H1 (cell line): Measurements from ENCODE around the gene PDE4B.

Experiments used
- CEBPB ChIP-seq: IDR thresholded peaks from 2 replicates; pipeline ENCODE4 v1.6.1; 2012; ENCODE audit warnings: low read depth, low read length
- CREB1 ChIP-seq: IDR thresholded peaks from 2 replicates; pipeline ENCODE4 v1.6.1; 2012; ENCODE audit warnings: inconsistent platforms
- EZH2 ChIP-seq: fragments of 200-600 bp; sonication (generic); IDR thresholded peaks from 2 replicates; pipeline ENCODE4 v1.7.1; 2012; ENCODE audit warnings: low read depth, mild to moderate bottlenecking, moderate library complexity, low read length, inconsistent platforms; ENCODE audit not compliant: severe bottlenecking
- GTF2F1 ChIP-seq: IDR thresholded peaks from 2 replicates; pipeline ENCODE4 v1.6.1; 2012; ENCODE audit warnings: low read depth, low read length, improper control_type of control experiment, borderline replicate concordance
- JUN ChIP-seq: IDR thresholded peaks from 2 replicates; pipeline ENCODE4 v1.6.1; 2011; ENCODE audit warnings: low read depth, mild to moderate bottlenecking, improper control_type of control experiment, low read length
- POLR2A ChIP-seq, 2 experiments: IDR thresholded peaks; 1 replicate in 1 of 2; 2 replicates in 1 of 2; pipeline ENCODE4 v1.6.1; 2011; ENCODE audit warnings: low read depth in 2 of 2, low read length in 2 of 2, mild to moderate bottlenecking in 2 of 2; ENCODE audit errors: control extremely low read depth in 1 of 2
- POLR2AphosphoS5 ChIP-seq: IDR thresholded peaks from 2 replicates; pipeline ENCODE4 v1.6.1; 2011; ENCODE audit warnings: low read depth, low read length
- RFX5 ChIP-seq: IDR thresholded peaks from 2 replicates; pipeline ENCODE4 v1.6.1; 2011; ENCODE audit warnings: low read depth, low read length, improper control_type of control experiment, borderline replicate concordance
- SIRT6 ChIP-seq: IDR thresholded peaks from one replicate; pipeline ENCODE4 v1.7.1; 2012; ENCODE audit warnings: low read length, inconsistent platforms
- TAF1 ChIP-seq: IDR thresholded peaks from 2 replicates; pipeline ENCODE4 v1.6.1; 2011; ENCODE audit warnings: mild to moderate bottlenecking, low read depth, low read length
- TEAD4 ChIP-seq: IDR thresholded peaks from 2 replicates; pipeline ENCODE4 v1.6.1; 2012; ENCODE audit warnings: low read depth, low read length, inconsistent platforms, mixed read lengths
- YY1 ChIP-seq: IDR thresholded peaks from 2 replicates; pipeline ENCODE4 v1.6.1; 2011; ENCODE audit warnings: low read depth, mild to moderate bottlenecking, low read length
- ZNF274 ChIP-seq: IDR thresholded peaks from 2 replicates; pipeline ENCODE4 v1.7.0; 2012; ENCODE audit warnings: low read length, borderline replicate concordance; ENCODE audit errors: extremely low read depth
- TF ChIP-seq, protein P1 (sequence below), 3 experiments: IDR thresholded peaks; 1 replicate in 2 of 3; 2 replicates in 1 of 3; pipeline versions ENCODE4 v1.5.1 to v1.6.1; 2011; ENCODE audit warnings: low read length in 3 of 3, mild to moderate bottlenecking in 3 of 3, inconsistent platforms in 2 of 3, low read depth in 1 of 3, moderate library complexity in 1 of 3; ENCODE audit not compliant: insufficient read depth in 1 of 3; ENCODE audit errors: control extremely low read depth in 1 of 3

DNA sequence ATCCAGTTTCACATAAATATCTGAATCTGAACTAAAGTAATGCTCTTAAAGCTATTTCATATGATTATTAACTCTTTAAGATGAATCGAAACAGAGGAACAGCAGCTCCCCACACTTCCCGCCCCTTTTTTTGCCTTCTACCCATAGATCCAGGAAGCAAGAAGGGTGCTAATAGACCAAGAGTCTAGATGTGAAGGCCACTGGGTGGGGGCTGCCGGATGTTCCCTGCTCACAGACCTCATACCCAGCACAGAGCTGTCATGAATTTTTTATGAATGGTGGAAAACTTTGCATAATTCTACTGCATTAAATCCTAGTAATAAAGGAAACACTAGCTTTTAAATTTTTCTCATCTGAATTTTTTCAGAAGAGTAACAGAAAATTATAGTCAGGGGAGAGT lies 457.4 kb downstream of the PDE4B start:
- TF ChIP-seq YY1 (no peak), CREB1 (no peak), CEBPB (no peak), TEAD4 (no peak), SIRT6 (no peak), JUN (no peak), POLR2AphosphoS5 (no peak), ZNF274 (no peak), GTF2F1 (no peak), POLR2A (IDR thresholded peaks at IDR 0.05; ENCODE audit: control extremely low read depth in 1 of 2, low read depth in 2 of 2, low read length in 2 of 2) (no peak), TAF1 (no peak), RFX5 (no peak), EZH2 (no peak)
- TF ChIP-seq, protein P1, sequence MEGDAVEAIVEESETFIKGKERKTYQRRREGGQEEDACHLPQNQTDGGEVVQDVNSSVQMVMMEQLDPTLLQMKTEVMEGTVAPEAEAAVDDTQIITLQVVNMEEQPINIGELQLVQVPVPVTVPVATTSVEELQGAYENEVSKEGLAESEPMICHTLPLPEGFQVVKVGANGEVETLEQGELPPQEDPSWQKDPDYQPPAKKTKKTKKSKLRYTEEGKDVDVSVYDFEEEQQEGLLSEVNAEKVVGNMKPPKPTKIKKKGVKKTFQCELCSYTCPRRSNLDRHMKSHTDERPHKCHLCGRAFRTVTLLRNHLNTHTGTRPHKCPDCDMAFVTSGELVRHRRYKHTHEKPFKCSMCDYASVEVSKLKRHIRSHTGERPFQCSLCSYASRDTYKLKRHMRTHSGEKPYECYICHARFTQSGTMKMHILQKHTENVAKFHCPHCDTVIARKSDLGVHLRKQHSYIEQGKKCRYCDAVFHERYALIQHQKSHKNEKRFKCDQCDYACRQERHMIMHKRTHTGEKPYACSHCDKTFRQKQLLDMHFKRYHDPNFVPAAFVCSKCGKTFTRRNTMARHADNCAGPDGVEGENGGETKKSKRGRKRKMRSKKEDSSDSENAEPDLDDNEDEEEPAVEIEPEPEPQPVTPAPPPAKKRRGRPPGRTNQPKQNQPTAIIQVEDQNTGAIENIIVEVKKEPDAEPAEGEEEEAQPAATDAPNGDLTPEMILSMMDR (IDR thresholded peaks at IDR 0.05; ENCODE audit: control extremely low read depth in 1 of 3, insufficient read depth in 1 of 3, low read depth in 1 of 3, low read length in 3 of 3), result no peak
